Skeletal muscle satellite cell (primary cell): ENCODE data around the gene PLOD1.
"Not testable (repeated sequence)": the region's sequence is repeated elsewhere in the genome, so short reads cannot be mapped to it uniquely, and the experiment has no call there.

ENCODE experiments used
- H3K27me3 ChIP-seq: 2 replicates; pipeline ENCODE4 v1.7.0; 2013; ENCODE audit warnings: low read length; ENCODE audit not compliant: control insufficient read depth, insufficient read depth
- H3K36me3 ChIP-seq: 2 replicates; pipeline ENCODE4 v1.7.0; 2013; ENCODE audit warnings: mild to moderate bottlenecking, control low read depth, low read length; ENCODE audit not compliant: insufficient read depth
- H3K4me1 ChIP-seq: 2 replicates; pipeline ENCODE4 v1.7.0; 2013; ENCODE audit warnings: low read length; ENCODE audit not compliant: control insufficient read depth, insufficient read depth
- H3K4me2 ChIP-seq: 2 replicates; pipeline ENCODE4 v1.7.0; 2013; ENCODE audit warnings: mild to moderate bottlenecking, low read length
- H3K4me3 ChIP-seq: 2 replicates; pipeline ENCODE4 v1.7.0; 2013; ENCODE audit warnings: low read length
- H3K9ac ChIP-seq: 2 replicates; pipeline ENCODE4 v1.7.0; 2013; ENCODE audit warnings: mild to moderate bottlenecking, low read depth, low read length, moderate library complexity
- H3K9me3 ChIP-seq: replicated peaks from 2 replicates; pipeline ENCODE4 v1.7.0; 2013; ENCODE audit warnings: mild to moderate bottlenecking, control low read depth, low read length

The PLOD1 gene

DNA sequence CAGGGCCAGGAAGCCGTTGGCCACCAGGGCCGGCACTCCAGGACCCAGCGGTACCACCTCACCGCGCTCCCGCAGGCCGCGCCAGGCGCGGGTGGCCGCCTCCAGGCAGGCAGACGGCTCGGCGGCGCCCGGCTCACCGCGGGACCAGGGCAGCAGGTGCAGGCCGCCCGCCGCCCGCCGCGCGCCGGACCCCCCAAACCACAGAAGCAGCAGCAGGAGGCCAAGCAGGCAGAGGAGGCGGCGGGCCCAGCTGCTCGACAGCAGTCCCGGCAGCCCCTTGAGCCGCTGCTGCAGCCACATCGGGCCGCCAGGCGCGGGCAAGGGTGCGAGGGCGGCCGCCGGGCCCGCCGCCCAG lies 8.6 kb upstream of the PLOD1 start:
- Histone ChIP-seq H3K9me3 (no peaks in the 10 kb centered on the region), H3K4me3 (peak overlapping the region; percentile 75), H3K36me3 (peaks cover 14% of the 10 kb centered on the region), H3K4me2 (peak overlapping the region; percentile 99), H3K9ac (peak overlapping the region; percentile 65), H3K27me3 (no peaks in the 10 kb centered on the region), H3K4me1 (peaks cover 47% of the 10 kb centered on the region)

DNA sequence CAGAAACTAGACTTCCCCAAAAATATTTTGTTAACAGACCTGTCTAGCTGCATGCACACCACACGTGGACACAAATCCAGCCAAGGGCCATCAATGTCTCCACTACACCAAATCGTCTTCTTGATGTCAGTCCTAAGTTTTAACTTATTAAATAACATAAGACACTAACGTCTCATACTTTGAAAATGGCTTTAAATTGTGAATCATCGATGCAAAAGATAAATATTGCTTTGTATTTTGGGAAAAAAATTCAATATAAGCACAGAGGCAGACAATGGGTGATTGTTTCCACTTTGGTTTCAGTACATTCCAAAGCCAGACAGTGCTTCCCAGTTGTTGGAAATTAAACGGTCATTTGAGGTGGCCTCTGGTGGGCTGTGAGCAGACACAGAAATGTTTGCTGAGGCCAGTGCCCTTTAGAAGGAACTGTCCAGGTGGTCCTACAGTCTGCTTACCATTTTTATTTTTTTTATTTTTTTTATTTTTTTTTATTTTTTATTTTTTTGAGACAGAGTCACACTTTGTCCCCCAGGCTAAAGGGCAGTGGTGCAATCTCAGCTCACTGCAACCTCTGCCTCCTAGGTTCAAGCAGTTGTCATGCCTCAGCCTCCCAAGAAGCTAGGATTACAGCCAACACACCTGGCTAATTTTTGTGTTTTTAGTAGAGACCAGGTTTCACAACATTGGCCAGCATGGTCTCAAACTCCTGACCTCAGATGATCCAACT lies 6.5 kb upstream of the PLOD1 start:
- H3K36me3 ChIP-seq: peaks cover 4% of the 10 kb centered on the region
- H3K9me3 ChIP-seq: no peaks in the 10 kb centered on the region
- H3K27me3 ChIP-seq: no peaks in the 10 kb centered on the region
- H3K9ac ChIP-seq: no peak overlapping the region
- H3K4me2 ChIP-seq: no peak overlapping the region
- no peak overlapping the region for H3K4me3 ChIP-seq
- peaks cover 51% of the 10 kb centered on the region for H3K4me1 ChIP-seq

DNA sequence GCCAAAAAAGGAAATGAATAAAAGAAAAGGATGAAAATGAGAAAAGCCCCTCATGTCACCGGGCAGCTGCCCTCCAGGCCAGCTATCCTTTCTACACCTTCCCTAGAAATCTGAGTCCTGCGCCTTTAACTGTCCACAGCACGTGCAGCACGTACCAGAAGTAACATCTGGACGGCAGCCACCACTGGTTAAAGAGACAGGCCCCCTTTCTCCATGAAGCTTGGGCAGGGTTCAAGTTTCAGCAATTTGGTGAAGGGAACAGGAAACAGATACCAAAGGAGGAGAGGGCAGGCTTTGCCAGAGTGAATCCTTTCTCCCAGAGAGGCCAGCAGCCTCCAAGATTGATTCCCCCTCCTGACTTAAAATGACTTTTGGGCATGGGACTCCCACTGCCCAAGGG lies 4.7 kb upstream of the PLOD1 start:
- no peaks in the 10 kb centered on the region for H3K27me3 ChIP-seq
- H3K4me3 ChIP-seq: no peak overlapping the region
- no peaks in the 10 kb centered on the region for H3K9me3 ChIP-seq
- no peaks in the 10 kb centered on the region for H3K36me3 ChIP-seq
- peaks cover 39% of the 10 kb centered on the region for H3K4me1 ChIP-seq
- peak overlapping the region; percentile 10 for H3K9ac ChIP-seq
- peak overlapping the region; percentile 47 for H3K4me2 ChIP-seq

DNA sequence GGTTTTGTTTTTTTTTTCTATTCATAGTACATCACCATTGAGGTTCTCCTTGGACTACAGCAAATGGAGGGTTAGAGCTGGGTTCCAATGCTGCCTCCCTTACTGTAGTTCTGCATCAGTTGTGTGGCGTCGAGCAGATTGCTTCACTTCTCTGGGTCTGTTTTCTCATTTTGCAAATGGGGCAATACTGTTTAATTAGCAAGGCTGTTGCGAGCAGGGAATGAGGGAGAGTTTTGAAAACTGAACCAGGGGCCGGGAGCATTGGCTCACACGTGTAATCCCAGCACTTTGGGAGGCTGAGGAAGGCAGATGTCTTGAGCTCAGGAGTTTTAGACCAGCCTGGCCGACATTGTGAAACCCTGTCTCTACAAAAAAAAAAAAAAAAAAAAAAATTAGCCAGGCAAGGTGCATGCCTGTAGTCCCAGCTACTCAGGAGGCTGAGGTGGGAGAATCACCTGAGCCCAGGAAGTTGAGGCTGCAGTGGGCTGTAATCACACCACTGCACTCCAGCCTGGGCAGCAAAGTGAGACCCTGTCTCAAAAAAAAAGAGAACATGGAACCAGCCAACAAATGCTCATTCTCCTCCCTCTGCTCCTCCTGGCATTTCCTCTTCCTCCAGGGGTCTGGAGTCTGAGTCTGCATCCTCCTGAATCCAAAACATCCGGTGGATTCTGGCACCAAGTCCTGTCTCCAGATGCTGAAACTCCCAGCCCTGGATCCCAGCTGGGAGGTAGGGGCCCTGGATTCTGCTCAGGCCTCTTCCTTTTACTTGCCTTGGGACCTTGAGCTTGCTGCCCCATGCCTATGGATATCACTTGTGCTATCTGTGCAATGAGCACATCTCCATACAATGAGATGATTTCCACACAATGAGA lies 3.7 kb upstream of the PLOD1 start:
- Histone ChIP-seq H3K4me3 (no peak overlapping the region), H3K4me2 (peak overlapping the region; percentile 32), H3K36me3 (peaks cover 1% of the 10 kb centered on the region), H3K4me1 (peaks cover 37% of the 10 kb centered on the region), H3K9ac (no peak overlapping the region), H3K9me3 (no peaks in the 10 kb centered on the region), H3K27me3 (no peaks in the 10 kb centered on the region)

DNA sequence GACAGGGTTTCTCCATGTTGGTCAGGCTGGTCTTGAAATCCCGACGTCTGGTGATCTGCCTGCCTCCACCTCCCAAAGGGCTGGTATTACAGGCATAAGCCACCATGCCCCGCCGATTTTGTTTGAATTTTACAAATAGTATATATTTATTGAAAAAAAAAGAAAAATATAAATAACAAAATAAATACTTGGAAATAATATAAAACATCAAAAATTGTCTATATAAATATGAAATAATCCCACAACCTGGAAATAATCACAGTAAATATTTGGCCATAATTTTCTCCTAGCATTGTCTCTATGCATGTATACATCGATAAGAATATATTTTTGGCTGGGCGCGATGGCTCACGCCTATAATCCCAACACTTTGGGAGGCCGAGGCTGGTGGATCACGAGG lies 2.7 kb upstream of the PLOD1 start:
- Histone ChIP-seq H3K27me3 (no peaks in the 10 kb centered on the region), H3K9ac (no peak overlapping the region), H3K4me1 (peaks cover 43% of the 10 kb centered on the region), H3K4me2 (no peak overlapping the region), H3K9me3 (no peaks in the 10 kb centered on the region), H3K4me3 (no peak overlapping the region), H3K36me3 (peaks cover 4% of the 10 kb centered on the region)

DNA sequence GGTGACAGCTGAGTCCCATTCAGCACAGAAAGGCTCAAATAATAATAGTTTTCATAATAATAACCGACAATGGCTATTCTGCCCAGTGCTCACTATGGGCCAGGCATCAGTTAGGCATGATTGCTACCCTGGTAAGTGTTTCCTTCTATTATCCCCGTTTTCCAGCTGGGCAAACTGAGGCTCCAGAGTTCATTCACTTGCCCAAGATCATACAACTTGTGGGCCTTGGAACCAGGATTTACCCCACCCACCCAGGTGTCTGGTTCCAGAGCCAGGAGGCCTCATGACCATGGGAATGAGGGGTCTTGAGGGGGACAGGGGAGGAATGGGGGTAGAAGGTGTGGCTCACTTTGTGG lies 518 bp downstream of the PLOD1 start:
- Histone ChIP-seq H3K9me3 (no peaks in the 10 kb centered on the region), H3K4me2 (peak overlapping the region; percentile 96), H3K36me3 (peaks cover 12% of the 10 kb centered on the region), H3K4me1 (peaks cover 60% of the 10 kb centered on the region), H3K27me3 (no peaks in the 10 kb centered on the region), H3K4me3 (peak overlapping the region; percentile 83), H3K9ac (peak overlapping the region; percentile 84)

DNA sequence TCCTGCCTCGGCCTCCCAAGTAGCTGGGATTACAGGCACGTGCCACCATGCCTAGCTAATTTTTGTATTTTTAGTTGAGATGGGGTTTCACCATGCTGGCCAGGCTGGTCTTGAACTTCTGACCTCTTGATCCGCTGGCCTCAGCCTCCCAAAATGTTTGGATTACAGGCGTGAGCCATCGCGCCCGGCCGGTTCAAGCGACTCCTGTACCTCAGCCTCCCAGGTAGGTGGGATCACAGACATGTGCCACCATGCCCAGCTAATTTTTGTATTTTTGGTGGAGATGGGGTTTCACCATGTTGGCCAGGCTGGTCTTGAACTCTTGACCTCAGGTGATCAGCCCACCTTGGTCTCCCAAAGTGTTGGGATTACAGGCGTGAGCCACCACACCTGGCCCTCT lies 1.2 kb downstream of the PLOD1 start:
- not testable (repeated sequence) for H3K27me3 ChIP-seq, H3K9me3 ChIP-seq
- Histone ChIP-seq H3K36me3 (peaks cover 17% of the 10 kb centered on the region), H3K4me3 (peak overlapping the region; percentile 83), H3K9ac (peak overlapping the region; percentile 46), H3K4me2 (peak overlapping the region; percentile 96), H3K4me1 (peaks cover 61% of the 10 kb centered on the region)

DNA sequence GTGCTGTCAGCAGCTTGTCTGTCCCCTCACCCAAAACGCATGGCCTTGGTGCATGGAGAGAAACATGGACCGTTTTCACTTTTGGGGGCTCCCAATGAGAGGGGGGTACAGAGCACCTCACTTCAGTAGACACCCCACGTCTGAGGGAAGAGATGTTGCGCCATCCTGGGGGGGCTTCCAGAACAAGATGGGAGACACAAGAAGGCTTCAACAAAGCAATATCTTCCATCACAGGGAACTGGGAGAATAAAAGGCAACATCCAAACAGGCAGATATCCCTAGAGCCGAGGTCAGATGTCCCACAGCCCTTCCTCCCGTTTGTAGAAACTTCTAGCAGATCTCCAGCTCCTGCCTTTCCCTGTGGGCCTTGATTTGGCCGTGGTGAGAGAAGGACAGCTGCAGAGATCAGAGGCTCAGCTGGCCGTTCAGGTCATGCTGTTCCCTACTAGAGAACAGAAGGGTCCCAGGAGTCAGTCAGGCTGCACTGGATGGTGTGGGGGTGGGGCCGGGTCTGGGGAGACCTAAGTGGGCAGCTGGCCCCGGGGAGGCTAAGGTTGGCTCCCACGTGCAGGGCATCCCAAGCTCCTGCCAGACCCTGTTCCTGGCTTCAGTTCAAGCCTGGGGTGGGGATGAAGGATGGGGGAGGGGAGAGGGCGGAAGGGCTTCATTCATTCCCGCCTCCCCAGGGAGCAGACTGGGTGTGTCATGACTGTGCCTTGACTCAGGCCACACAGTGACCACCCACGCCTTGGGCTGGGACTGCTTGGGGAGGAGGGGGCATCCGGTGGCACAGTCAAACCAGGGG lies 4.4 kb downstream of the PLOD1 start:
- H3K9me3 ChIP-seq: no peaks in the 10 kb centered on the region
- H3K4me1 ChIP-seq: peaks cover 63% of the 10 kb centered on the region
- H3K27me3 ChIP-seq: no peaks in the 10 kb centered on the region
- peak overlapping the region; percentile 8 for H3K4me3 ChIP-seq
- peak overlapping the region; percentile 56 for H3K4me2 ChIP-seq
- H3K36me3 ChIP-seq: peaks cover 32% of the 10 kb centered on the region
- H3K9ac ChIP-seq: peak overlapping the region; percentile 23

DNA sequence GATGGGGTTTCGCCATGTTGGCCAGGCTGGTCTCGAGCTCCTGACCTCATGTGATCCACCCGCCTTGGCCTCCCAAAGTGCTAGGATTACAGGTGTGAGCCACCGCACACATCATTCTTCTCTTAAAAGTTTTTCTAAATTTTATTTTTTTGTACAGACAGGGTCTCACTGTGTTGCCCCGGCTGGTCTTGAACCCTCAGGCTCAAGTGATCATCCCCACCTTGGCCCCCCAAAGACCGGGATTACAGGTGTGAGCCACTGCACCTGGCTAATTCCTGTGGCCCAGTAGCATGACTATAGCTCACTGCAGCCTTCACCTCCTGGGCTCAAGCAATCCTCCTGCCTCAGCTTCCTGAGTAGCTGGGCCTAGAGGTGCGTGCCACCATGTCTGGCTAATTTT lies 5.3 kb downstream of the PLOD1 start:
- not testable (repeated sequence) for H3K27me3 ChIP-seq, H3K9ac ChIP-seq, H3K4me3 ChIP-seq, H3K9me3 ChIP-seq
- Histone ChIP-seq H3K4me2 (peak overlapping the region; percentile 55), H3K4me1 (peaks cover 59% of the 10 kb centered on the region), H3K36me3 (peaks cover 40% of the 10 kb centered on the region)

DNA sequence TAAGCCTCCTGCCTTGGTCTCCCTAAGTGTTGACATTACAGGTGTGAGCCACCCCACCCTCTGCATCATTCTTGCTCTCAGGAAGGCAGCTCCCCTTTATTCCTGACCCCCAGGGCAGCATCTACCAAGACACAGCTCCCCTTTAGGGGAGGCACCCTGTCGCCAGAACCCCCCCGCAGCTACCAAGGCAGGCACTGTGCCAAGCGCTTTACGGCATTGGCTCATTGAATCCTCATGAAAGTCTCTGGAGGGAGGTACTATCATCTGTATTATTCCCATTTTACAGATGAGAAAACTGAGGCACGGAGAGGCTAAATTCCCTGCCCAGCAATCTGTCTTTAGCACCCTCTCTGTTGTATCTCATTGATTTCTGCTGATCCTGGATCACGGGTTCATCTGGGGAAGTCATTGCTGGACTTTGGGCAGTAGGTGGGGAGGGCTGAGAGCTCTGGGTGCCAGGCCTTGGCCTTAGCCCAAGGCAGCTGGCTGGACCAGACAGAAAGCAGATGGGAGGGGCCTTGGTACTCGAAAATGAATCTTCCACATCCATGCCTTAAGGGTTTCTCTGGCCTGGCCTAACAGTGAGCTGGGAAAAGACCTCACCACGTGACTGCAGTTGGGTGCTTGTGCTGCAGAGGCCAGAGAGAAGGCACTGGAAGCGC lies 5.9 kb downstream of the PLOD1 start:
- Histone ChIP-seq H3K9ac (no peak overlapping the region), H3K4me3 (no peak overlapping the region), H3K4me2 (peak overlapping the region; percentile 55), H3K4me1 (peaks cover 59% of the 10 kb centered on the region), H3K9me3 (no peaks in the 10 kb centered on the region), H3K36me3 (peaks cover 46% of the 10 kb centered on the region), H3K27me3 (no peaks in the 10 kb centered on the region)

DNA sequence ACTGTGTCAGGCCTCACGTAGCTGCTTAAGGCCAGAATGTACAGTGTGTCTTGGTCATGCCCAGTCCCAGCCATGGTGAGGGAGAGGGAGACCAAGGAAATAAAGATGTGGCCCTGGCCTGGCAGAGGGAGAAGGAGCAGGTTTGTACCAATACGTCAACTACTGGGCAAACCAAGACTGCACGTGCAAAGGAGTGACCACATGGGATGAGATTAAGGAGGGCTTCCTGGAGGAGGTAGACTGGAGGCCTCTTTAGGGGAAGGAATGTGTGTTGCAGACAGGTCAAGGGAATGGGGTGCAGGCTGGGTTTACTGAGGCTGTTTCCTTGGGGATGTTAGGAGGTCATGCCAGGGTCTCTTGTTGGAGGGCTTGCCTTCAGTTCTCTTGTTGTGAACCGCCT lies 7.8 kb downstream of the PLOD1 start:
- no peak overlapping the region for H3K4me3 ChIP-seq
- no peaks in the 10 kb centered on the region for H3K27me3 ChIP-seq
- H3K36me3 ChIP-seq: peaks cover 54% of the 10 kb centered on the region
- peaks cover 42% of the 10 kb centered on the region for H3K4me1 ChIP-seq
- H3K4me2 ChIP-seq: no peak overlapping the region
- H3K9me3 ChIP-seq: peaks cover 4% of the 10 kb centered on the region
- no peak overlapping the region for H3K9ac ChIP-seq
